Glutamatergic neuron (in vitro differentiated cells): ENCODE results near the gene SGCB. TPM values are rescaled to one million over a fixed set of nuclear protein-coding genes. Genes with fewer than 3 reads are reported as not detected.

Experiments used
- DNase-seq: peaks from one replicate; pipeline ENCODE4 v3.0.0; 2022
- H3K27ac Mint-ChIP-seq: one replicate; pipeline ENCODE4 v1.8.0; 2020; ENCODE audit warnings: mild to moderate bottlenecking, mixed read lengths, inconsistent platforms; ENCODE audit not compliant: unreplicated experiment
- H3K27me3 Mint-ChIP-seq: one replicate; pipeline ENCODE4 v1.8.0; 2020; ENCODE audit warnings: mild to moderate bottlenecking, moderate library complexity, mixed read lengths, inconsistent platforms; ENCODE audit not compliant: unreplicated experiment
- H3K36me3 Mint-ChIP-seq: one replicate; pipeline ENCODE4 v1.8.0; 2020; ENCODE audit warnings: mild to moderate bottlenecking, mixed read lengths, inconsistent platforms; ENCODE audit not compliant: unreplicated experiment
- H3K4me1 Mint-ChIP-seq: one replicate; pipeline ENCODE4 v1.8.0; 2020; ENCODE audit warnings: mild to moderate bottlenecking, low read depth, mixed read lengths, inconsistent platforms; ENCODE audit not compliant: unreplicated experiment
- H3K4me3 Mint-ChIP-seq: one replicate; pipeline ENCODE4 v1.8.0; 2020; ENCODE audit warnings: mild to moderate bottlenecking, mixed read lengths, inconsistent platforms; ENCODE audit not compliant: unreplicated experiment
- H3K9me3 Mint-ChIP-seq: one replicate; pipeline ENCODE4 v1.8.0; 2020; ENCODE audit warnings: mild to moderate bottlenecking, moderate library complexity, mixed read lengths, inconsistent platforms; ENCODE audit not compliant: unreplicated experiment
- CTCF ChIP-seq: fragments of 200-600 bp; sonication (generic); IDR thresholded peaks from one replicate; pipeline ENCODE4 v1.5.0; 2021; ENCODE audit not compliant: partially characterized antibody, unreplicated experiment
- total RNA-seq: library from RNA; stranded (reverse); fragmentation: NEBNext Ultra II Directional; extraction: Animal tissue kit (Norgen Biotek cat#: 25700); gene quantifications from one replicate; pipeline ENCODE4 v1.2.1, GENCODE V29; 2021; ENCODE audit not compliant: unreplicated experiment

SGCB gene
- total RNA-seq, 1 donor from 2014 or later: 169 TPM

GRCh38 chr4:52014903-52015302 lies 23.2 kb downstream of the SGCB start:
- no peak overlapping the region for H3K4me3 Mint-ChIP-seq
- DNase-seq: no peak
- no peak for TF ChIP-seq CTCF
- H3K4me1 Mint-ChIP-seq: peaks cover 2% of the 10 kb centered on the region
- H3K27me3 Mint-ChIP-seq: no peaks in the 10 kb centered on the region
- H3K27ac Mint-ChIP-seq: peak overlapping the region; percentile 29
- no peaks in the 10 kb centered on the region for H3K9me3 Mint-ChIP-seq
- no peaks in the 10 kb centered on the region for H3K36me3 Mint-ChIP-seq

- Mint-ChIP-seq H3K4me3 (no peak overlapping the region), H3K27ac (no peak overlapping the region), H3K27me3 (no peaks in the 10 kb centered on the region), H3K36me3 (no peaks in the 10 kb centered on the region), H3K9me3 (no peaks in the 10 kb centered on the region), H3K4me1 (peaks cover 2% of the 10 kb centered on the region)
- TF ChIP-seq CTCF: no peak
- no peak for DNase-seq
Observed at GRCh38 chr4:52012651-52013050, 25.4 kb downstream of the SGCB start.

GRCh38 chr4:52010986-52011385 lies 27.1 kb downstream of the SGCB start:
- Mint-ChIP-seq H3K9me3 (no peaks in the 10 kb centered on the region), H3K36me3 (no peaks in the 10 kb centered on the region), H3K27ac (no peak overlapping the region), H3K4me3 (no peak overlapping the region), H3K4me1 (peaks cover 2% of the 10 kb centered on the region), H3K27me3 (no peaks in the 10 kb centered on the region)
- no peak for TF ChIP-seq CTCF
- DNase-seq: no peak

GRCh38 chr4:52006887-52007286 lies 31.2 kb downstream of the SGCB start:
- no peaks in the 10 kb centered on the region for H3K27me3 Mint-ChIP-seq
- DNase-seq: no peak
- TF ChIP-seq CTCF: no peak
- no peak overlapping the region for H3K4me3 Mint-ChIP-seq
- no peaks in the 10 kb centered on the region for H3K4me1 Mint-ChIP-seq
- H3K27ac Mint-ChIP-seq: no peak overlapping the region
- H3K9me3 Mint-ChIP-seq: no peaks in the 10 kb centered on the region
- no peaks in the 10 kb centered on the region for H3K36me3 Mint-ChIP-seq

GRCh38 chr4:52005604-52006273 lies 32.4 kb downstream of the SGCB start:
- Mint-ChIP-seq H3K9me3 (no peaks in the 10 kb centered on the region), H3K27ac (no peak overlapping the region), H3K4me1 (no peaks in the 10 kb centered on the region), H3K36me3 (no peaks in the 10 kb centered on the region), H3K4me3 (no peak overlapping the region), H3K27me3 (no peaks in the 10 kb centered on the region)
- TF ChIP-seq CTCF: no peak
- DNase-seq: no peak
